ENCODE data around the gene ASB18. TPM values are rescaled to one million over a fixed set of nuclear protein-coding genes. Genes with fewer than 3 reads are reported as not detected.

ASB18 gene
- total RNA-seq, 1 experiment from 2014 or later: not detected

DNA sequence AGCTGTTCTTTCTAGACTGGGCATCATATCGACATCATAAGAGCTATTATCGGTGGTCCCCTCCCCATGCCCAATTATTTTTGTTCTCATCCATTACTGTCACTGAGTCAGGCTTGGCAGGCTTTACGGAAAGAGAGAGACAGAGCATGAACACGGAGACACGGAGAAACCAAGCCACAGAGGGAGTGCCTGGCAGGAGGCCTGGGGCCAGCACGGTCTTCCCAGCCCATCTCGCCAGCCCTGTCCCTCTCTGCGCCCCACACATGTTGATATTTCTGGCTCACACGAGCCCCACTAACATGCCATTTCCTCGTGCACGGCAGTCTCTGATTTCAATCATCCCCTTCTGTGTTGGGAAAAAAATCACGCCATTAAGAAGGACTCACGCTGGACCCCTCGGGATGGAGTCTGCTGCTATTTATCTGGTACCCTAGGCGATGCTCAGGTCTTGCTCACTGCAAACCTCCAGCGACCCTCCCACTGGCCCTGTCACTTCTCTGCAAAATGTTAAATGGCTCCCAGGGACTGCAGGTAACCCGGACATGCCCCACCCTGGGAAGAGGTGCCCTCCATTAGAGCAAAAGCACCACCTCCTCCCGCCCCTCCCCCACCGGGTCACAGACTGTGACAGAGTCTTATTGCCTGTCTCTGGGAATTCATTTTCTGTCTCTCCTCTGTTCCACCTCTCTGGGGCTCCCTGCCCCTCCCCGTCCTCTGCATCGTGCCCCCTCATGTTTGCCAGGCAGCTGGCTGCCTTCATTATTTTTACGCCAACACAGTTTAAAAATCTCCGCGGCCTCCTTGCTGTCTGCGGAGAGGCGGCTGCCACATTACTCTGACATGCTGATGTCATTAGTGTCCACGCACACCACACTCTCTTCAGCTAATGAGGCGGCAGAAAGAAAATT, 55.9 kb downstream of the ASB18 start:
- Mint-ChIP-seq H3K4me3 (ENCODE audit: unreplicated experiment) (no peak overlapping the region), H3K36me3 (ENCODE audit: insufficient read depth, unreplicated experiment) (no peaks in the 10 kb centered on the region), H3K27ac (ENCODE audit: unreplicated experiment) (no peak overlapping the region), H3K9me3 (ENCODE audit: unreplicated experiment) (no peaks in the 10 kb centered on the region), H3K4me1 (ENCODE audit: low read depth, unreplicated experiment) (peaks cover 7% of the 10 kb centered on the region), H3K27me3 (ENCODE audit: insufficient read depth, unreplicated experiment) (no peaks in the 10 kb centered on the region)
- TF ChIP-seq, protein P1, sequence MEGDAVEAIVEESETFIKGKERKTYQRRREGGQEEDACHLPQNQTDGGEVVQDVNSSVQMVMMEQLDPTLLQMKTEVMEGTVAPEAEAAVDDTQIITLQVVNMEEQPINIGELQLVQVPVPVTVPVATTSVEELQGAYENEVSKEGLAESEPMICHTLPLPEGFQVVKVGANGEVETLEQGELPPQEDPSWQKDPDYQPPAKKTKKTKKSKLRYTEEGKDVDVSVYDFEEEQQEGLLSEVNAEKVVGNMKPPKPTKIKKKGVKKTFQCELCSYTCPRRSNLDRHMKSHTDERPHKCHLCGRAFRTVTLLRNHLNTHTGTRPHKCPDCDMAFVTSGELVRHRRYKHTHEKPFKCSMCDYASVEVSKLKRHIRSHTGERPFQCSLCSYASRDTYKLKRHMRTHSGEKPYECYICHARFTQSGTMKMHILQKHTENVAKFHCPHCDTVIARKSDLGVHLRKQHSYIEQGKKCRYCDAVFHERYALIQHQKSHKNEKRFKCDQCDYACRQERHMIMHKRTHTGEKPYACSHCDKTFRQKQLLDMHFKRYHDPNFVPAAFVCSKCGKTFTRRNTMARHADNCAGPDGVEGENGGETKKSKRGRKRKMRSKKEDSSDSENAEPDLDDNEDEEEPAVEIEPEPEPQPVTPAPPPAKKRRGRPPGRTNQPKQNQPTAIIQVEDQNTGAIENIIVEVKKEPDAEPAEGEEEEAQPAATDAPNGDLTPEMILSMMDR (IDR thresholded peaks at IDR 0.05; ENCODE audit: insufficient read depth in 1 of 2, low read depth in 1 of 2, low read length in 1 of 2, severe bottlenecking in 1 of 2, unreplicated experiment in 1 of 2): no peak
- POLR2A ChIA-PET: no interaction called here
- CTCF ChIA-PET: no interaction called here
- intact Hi-C loops (cut with micrococcal nuclease; ENCODE audit: unreplicated experiment): no loop called here
- H3K4me1 ChIP-seq: no peaks in the 10 kb centered on the region
- no TSS peak for BruUV-seq (replicated peaks)
- no peak overlapping the region for H3K4me3 ChIP-seq (ENCODE audit: low read depth, low read length)
- no peak for DNase-seq
- H3K27me3 ChIP-seq (replicated peaks; ENCODE audit: control insufficient read depth, insufficient read depth, low read length): no peaks in the 10 kb centered on the region
- no peaks in the 10 kb centered on the region for H3K36me3 ChIP-seq (ENCODE audit: control insufficient read depth, insufficient read depth, low read length)
- no peaks in the 10 kb centered on the region for H3K9me3 ChIP-seq

DNA sequence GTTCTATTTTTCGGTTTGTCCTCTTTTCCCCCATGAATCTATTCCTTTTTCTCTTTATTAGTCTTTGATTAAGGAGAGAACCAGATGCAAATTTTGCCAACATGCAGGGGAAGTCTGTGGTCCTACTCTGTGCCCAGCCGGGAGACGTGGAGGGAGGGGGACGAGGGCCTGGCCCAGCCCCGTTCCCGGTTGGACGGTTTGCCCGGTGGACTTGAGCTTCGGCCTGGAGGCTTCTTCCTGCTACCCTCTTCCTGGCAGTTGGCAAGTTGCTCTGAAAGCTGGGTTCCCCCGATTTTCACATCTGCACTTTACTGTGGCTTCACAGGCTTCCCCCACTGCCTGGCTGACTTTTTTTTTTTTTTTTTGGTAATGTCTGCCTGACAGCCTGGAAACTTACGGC, 56.7 kb downstream of the ASB18 start:
- Histone ChIP-seq H3K36me3 (ENCODE audit: control insufficient read depth, insufficient read depth, low read length) (no peaks in the 10 kb centered on the region), H3K4me1 (no peaks in the 10 kb centered on the region), H3K9me3 (no peaks in the 10 kb centered on the region), H3K4me3 (ENCODE audit: low read depth, low read length) (no peak overlapping the region), H3K27me3 (replicated peaks; ENCODE audit: control insufficient read depth, insufficient read depth, low read length) (no peaks in the 10 kb centered on the region)
- Mint-ChIP-seq H3K27me3 (ENCODE audit: insufficient read depth, unreplicated experiment) (no peaks in the 10 kb centered on the region), H3K27ac (ENCODE audit: unreplicated experiment) (no peak overlapping the region), H3K4me1 (ENCODE audit: low read depth, unreplicated experiment) (peaks cover 7% of the 10 kb centered on the region), H3K9me3 (ENCODE audit: unreplicated experiment) (no peaks in the 10 kb centered on the region), H3K4me3 (ENCODE audit: unreplicated experiment) (no peak overlapping the region), H3K36me3 (ENCODE audit: insufficient read depth, unreplicated experiment) (no peaks in the 10 kb centered on the region)
- no TSS peak for BruUV-seq (replicated peaks)
- ChIA-PET CTCF (no interaction called here), POLR2A (no interaction called here)
- intact Hi-C loops (cut with micrococcal nuclease; ENCODE audit: unreplicated experiment): no loop called here
- DNase-seq: no peak
- TF ChIP-seq, protein P1 (IDR thresholded peaks at IDR 0.05; ENCODE audit: insufficient read depth in 1 of 2, low read depth in 1 of 2, low read length in 1 of 2, severe bottlenecking in 1 of 2, unreplicated experiment in 1 of 2): no peak

DNA sequence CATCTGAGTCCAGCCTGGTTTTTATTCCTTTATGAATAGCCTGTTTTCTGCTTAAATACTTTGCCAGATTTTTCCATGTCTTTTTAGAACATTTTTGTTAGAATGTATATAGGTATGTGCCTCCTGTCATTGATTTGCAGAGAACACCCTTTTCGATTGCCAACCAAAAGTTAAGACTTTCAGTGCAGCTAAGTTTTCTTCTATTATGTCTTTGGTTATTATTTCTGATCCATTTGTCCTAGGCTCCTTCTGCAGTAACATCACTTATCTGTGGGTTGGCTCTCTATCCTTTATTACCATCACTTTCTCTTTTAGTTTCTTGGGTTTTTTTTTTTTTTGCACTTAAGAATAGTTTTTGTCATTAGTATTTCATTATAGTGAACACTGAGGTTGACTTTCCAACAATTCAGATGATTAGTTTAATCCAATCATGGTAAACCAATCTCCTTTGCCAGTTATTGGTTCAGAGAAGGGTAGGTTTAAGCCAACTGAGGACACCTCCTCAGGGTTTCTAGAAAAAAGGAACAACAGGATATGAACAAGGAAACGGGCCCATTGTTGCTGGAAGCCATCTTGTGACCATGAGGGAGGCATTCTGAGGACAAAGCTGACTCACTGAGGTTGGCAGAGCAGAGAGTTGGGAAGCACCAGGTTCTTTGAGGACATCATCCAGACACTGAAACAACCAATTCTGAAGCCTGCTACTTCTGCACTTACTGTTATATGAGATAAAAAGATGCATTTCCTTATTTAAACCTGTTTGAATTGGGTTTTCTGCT, 58.1 kb downstream of the ASB18 start:
- TF ChIP-seq, protein P1 (IDR thresholded peaks at IDR 0.05; ENCODE audit: insufficient read depth in 1 of 2, low read depth in 1 of 2, low read length in 1 of 2, severe bottlenecking in 1 of 2, unreplicated experiment in 1 of 2): no peak
- Mint-ChIP-seq H3K27me3 (ENCODE audit: insufficient read depth, unreplicated experiment) (no peaks in the 10 kb centered on the region), H3K4me1 (ENCODE audit: low read depth, unreplicated experiment) (peaks cover 7% of the 10 kb centered on the region), H3K36me3 (ENCODE audit: insufficient read depth, unreplicated experiment) (no peaks in the 10 kb centered on the region), H3K27ac (ENCODE audit: unreplicated experiment) (no peak overlapping the region), H3K9me3 (ENCODE audit: unreplicated experiment) (no peaks in the 10 kb centered on the region), H3K4me3 (ENCODE audit: unreplicated experiment) (no peak overlapping the region)
- no peak for DNase-seq
- no peaks in the 10 kb centered on the region for H3K36me3 ChIP-seq (ENCODE audit: control insufficient read depth, insufficient read depth, low read length)
- no peaks in the 10 kb centered on the region for H3K4me1 ChIP-seq
- CTCF ChIA-PET: no interaction called here
- POLR2A ChIA-PET: no interaction called here
- intact Hi-C loops (cut with micrococcal nuclease; ENCODE audit: unreplicated experiment): no loop called here
- no TSS peak for BruUV-seq (replicated peaks)
- H3K9me3 ChIP-seq: no peaks in the 10 kb centered on the region
- H3K4me3 ChIP-seq (ENCODE audit: low read depth, low read length): no peak overlapping the region
- no peaks in the 10 kb centered on the region for H3K27me3 ChIP-seq (replicated peaks; ENCODE audit: control insufficient read depth, insufficient read depth, low read length)
